NCI-H446 (cell line): Measurements from ENCODE around the gene YEATS2.
"Not testable (repeated sequence)": the region's sequence is repeated elsewhere in the genome, so short reads cannot be mapped to it uniquely, and the experiment has no call there.

Source experiments
- DNase-seq, 2 experiments: peaks; one replicate each; lab custom pipeline; 2025; lab: John Stamatoyannopoulos, UW

Gene YEATS2

DNA sequence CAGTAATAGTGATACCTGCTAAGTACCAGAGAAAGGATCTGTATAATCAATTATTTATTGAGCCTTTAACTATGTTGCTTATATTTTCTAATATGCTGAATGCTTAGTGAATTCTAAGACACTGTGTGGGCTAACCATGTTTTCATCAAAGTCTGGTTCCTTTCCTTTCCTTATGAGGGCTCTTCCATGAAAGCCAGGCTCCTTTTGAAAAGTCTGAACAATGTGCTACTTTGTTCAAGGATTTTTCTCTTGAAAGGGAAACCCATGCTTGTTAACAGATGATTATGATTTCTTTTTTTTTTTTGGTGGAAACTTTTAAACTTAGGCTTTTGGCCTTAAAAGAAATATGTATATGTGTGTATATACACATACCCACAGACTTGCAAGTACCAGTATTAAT lies 17.0 kb downstream of the YEATS2 start:
- no peak for DNase-seq

GRCh38 chr3:183718012-183718411 lies 20.4 kb downstream of the YEATS2 start:
- DNase-seq: no peak

DNA sequence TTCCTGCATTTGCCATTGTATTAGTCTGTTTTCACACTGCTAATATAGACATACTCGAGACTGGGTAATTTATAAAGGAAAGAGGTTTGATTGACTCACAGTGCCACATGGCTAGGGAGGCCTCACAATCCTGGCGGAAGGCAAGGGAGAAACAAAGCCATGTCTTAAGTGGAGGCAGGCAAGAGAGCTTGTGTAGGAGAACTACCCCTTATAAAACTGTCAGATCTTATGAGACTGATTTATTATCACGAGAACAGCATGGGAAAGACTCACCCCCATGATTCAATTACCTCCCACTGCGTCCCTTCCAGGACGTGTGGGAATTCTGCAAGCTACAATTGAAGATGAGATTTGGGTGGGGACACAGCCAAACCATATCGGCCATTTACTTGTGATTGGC lies 27.8 kb downstream of the YEATS2 start:
- no peak for DNase-seq

- no peak for DNase-seq
Measured at GRCh38 chr3:183728204-183728603, 30.6 kb downstream of the YEATS2 start.

DNA sequence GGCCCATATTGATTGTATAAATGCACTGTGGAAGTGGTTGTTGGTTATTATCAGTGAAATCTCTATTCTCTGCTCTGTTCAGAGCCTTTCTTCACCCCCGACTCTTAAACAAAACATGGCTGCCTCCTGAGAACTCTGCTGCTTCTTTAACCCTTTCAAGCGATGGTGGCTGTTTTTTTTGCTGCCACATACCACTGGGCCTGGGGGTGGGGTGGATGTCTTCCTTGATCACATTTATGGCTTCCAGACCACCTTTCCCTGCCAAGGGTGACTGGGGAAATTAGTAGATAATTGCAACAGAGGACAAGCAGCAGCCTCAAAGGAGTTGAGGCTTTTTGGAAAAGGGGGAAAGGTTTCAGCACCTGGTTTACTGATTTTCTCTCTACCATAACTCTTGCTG lies 32.8 kb downstream of the YEATS2 start:
- no peak for DNase-seq

DNA sequence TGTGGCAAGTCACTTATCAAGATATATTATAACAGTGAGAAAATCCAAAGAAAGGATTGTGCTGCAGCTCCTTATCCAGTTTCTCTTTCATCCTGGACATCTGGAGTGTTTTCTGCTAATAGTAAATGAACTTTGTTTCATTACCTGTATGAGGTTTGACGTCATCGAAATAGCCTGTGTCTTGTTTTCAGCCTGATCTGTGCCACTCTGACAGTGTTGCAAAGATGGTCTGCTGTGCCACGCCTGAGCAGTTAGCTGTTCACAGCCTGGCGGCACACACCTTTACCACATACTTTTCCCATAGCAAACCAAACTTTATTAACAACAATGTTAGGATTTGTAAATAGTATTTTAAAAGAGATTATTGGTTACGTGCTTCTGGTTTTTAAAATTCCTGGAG lies 34.0 kb downstream of the YEATS2 start:
- DNase-seq: no peak

DNA sequence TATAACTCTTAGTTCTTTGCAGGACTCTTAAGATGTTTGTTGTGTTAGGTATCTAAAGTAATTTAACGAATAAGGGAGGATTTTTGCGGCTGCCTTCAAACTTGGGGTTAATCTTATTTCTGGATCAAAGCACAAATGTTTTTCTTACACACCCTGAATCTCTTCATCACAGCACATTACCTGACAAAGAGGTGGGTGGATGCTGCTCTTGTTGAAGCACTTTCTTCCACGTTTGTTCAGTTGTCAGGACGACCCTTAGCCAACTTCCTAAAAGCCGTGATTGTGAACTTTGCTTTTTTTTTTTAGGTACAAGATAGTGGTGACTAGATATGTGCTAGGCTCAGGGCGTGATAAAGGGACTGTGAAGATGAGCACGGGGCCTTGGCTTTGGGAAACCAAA lies 36.0 kb downstream of the YEATS2 start:
- DNase-seq: no peak

DNA sequence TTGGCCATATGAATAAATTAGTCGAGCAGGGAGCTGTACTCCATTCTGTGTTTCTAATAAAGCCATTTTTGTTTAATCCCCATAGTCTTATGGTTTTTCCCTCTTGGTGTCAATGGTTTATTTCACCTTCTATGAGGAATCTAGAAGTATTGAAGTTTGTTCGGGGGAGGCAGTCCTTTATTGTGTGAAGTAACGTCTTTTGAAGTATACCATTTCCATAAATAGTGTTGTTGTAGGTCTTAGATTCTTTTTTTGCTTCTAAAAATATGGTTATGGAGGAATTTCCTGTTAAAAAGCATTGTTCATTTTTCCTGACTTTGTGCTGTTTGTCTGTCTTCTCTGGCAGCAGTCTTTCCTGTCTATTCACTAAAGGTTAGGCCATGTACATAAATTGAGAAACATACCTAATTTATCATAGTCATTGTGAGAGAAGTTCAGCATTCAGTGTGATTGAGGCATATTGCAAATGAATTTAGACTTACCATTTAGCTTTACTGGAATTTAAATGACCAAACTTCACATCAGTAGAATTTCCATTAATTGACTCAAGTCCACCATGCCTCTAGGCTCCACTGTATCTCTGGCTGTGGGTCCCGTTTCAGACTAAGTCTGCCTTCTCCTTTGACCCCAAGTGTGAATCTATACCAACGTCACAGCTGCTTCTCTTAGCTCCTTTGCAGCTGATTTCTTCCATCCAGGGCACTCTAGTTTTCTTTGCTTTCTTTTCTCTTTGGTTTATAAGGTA lies 37.3 kb downstream of the YEATS2 start:
- no peak for DNase-seq

DNA sequence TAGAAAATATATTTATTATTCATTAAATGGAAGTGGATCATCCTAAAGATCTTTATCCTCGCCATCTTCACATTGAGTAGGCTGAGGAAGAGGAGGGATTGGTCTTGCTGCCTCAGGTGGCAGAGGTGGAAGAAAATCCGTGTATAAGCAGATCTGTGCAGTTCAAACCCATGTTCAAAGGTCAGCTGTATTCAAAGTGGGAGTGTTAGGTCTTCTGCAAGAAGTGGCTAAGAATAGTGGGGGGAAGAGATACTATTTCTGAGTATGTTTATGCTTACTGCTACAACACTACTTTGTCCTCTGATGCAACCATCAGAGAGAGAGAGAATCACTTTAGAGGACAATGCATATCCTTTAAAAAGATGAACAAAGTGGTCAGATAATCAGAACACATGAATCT lies 39.5 kb downstream of the YEATS2 start:
- DNase-seq: no peak

GRCh38 chr3:183740154-183740553 lies 42.6 kb downstream of the YEATS2 start:
- not testable (repeated sequence) for DNase-seq

DNA sequence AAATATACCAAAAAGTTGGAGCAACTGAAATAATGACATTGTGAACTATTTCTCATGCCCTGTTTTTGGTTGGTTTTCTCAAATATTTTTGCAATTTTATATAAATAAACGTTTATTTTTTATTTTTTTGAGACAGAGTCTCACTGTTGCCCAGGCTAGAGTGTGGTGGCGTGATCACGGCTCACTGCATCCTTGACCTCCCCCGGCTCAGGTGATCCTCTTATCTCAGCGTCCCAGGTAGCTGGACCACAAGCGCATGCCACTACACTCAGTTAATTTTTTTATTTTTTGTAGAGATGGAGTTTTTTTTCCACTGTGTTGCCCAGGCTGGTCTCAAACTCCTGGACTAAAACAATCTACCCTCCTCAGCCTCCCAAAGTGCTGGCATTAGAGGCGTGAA lies 45.6 kb downstream of the YEATS2 start:
- DNase-seq: no peak

DNA sequence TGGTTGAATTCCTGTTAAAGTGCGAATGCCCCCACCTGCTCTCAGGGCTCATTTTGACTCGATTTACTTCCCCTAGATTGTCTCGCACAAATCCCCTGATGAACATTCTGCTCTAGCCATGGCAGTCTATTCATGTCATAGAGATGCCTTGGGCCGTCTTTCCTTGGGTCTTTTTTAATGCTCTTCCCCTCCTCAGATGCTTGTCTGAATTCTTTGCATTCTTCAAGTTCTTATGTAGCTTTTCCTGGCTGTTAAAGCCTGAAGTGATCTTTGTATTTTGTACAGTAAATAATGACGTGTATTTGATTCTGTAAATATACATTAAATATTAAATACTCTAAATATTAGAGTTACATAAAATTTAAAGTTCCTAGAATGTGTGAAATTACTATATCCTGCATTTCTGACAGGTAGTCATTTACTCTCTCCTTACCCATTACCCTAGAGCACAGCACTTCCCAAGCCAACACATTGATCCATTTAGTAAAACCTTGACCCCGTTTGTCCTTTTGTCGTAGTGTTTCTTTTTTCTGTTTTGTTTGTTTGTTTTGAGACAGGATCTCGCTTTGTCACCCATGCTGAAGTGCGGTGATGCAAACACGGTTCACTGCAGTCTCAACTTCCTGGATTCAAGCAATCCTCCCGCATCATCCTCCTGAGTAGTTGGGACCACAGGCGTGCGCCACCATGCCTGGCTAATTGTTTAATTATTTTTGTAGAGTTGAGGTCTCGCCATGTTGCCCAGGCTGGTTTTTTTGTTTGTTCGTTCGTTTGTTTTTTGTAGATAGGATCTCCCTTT lies 47.9 kb downstream of the YEATS2 start:
- DNase-seq: no peak

- DNase-seq: no peak
Measured at GRCh38 chr3:183754052-183754451, 56.5 kb downstream of the YEATS2 start.

DNA sequence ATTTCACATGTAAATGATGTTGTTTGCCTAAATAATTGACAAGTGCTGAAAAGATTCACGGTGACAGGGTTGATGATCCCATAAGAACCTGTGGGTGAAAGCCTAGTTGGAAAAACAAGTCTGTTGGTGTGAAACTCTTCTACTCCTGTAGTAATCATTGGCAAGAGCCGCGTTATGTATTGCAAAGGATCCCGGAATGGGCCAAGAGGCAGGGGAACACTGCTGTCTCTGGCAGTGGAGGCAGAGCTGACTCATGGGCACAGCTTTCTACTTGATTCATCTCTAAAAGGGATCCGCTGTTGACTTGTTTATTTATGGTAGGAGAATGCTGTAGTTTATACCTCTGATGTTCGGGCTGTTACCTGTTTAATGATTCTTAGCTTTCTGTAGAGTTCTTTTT lies 64.7 kb downstream of the YEATS2 start:
- DNase-seq: no peak

DNA sequence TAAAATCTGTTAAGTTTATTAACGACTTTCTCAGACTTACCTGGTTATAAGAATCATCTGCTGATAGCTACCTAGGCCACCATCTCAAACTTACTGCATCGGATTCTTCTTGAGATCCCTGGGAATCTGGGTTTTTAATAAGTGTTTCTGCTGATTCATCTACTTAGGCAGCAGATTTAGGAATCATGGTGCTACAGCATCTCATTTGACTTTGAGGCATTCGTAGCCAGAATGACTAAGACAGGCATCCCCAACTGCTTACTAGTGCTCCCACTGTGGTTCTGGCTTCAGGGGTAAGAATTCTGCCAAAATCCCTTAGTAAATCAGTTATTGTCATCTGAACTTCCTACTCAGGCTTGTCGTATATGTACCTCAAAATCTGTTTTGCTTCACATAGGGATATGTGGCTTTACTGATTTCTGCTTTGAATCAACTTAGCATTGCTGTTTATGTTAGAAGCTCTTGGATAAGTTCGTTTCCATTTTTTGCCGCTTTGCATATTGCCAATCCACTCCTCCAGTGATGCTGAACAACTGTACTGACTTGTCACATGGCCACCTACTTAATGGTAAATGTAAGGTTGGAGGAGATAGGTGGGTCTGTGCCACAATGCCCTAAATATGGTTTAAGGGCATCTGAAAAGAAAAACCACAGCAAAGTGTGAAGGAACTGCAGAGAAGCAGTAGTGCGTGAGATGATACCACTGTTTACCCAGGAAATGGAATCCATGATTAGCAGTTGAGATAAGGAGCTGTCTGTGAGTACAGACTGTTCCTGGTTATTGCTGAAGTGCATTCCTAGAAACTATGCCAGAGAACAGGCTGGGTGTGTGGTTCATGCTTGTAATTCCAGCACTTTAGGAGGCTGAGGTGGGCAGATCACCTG lies 67.5 kb downstream of the YEATS2 start:
- no peak for DNase-seq

GRCh38 chr3:183766107-183766506 lies 68.5 kb downstream of the YEATS2 start:
- DNase-seq: no peak

DNA sequence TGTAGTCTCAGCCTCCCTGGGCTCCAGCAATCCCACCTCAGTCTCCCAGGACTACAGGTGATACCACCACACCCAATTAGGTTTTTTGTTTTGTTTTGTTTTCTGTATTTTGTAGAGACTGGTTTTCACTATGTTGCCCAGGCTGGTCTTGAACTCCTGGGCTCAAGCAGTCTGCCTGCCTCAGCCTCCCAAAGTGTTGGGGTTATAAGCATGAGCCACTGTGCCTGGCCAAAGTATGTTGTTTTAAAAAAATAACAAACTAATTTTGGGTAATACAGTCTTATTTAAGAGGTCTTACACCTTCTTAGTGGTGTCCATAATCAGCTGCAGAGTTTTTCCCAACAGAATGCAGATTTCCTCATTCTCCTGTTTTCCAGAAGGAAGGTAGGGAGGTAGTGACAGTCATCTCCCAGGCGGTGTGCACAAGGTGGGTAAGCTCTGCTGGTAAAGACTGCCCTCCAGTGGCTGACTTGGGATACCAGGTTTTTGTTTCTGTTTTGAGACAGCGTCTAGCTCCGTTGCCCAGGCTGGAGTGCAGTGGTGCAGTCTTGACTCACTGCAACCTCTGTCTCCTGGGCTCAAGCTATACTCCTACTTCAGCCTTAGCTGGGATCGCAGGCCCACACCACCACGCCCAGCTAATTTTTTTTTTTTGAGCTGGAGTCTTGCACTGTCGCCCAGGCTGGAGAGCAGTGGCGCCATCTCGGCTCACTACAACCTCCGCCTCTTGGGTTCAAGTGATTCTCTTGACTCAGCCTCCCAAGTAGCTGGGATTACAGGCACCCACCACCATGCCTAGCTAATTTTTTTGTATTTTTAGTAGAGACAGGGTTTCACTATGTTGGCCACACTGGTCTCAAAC lies 69.4 kb downstream of the YEATS2 start:
- DNase-seq: peak; percentile 55 to 61

DNA sequence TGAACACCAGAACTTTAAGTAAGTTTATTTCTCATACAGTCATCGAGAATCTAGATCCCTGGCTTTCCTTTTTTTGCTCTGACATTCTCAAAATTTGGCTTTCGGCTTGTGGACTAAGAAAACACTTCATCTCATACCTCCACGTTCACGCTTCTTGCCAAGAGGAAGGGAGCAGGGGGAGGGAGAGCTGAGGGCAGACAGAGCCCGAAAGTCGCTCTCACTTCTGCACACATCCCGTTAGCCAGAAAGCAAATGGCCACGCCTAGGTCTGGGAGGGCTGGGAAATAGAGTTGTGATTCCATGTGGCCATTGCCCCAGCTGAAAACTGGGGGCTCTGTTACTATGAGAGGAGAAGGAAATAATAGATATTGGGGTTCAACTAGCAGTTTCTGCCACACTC lies 70.5 kb downstream of the YEATS2 start:
- DNase-seq: no peak

DNA sequence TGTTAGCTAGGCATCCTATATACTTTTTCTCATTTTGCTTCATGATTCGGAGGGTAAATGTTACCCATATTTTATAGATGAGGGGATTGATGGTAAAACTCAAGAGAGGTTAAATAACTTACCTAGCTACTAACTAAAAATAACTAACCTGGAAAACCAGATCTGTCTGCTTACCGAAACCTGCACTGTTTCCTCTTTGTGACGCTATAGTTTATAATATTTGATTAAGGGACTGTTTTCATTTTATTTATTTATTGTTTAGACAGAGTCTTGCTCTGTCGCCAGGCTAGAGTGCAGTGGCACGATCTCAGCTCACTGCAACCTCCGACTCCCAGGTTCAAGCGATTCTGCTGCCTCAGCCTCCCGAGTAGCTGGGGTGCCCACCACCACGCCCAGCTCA lies 71.9 kb downstream of the YEATS2 start:
- DNase-seq: no peak

GRCh38 chr3:183774631-183775030 lies 77.0 kb downstream of the YEATS2 start:
- DNase-seq: no peak

GRCh38 chr3:183775781-183776180 lies 78.2 kb downstream of the YEATS2 start:
- no peak for DNase-seq

DNA sequence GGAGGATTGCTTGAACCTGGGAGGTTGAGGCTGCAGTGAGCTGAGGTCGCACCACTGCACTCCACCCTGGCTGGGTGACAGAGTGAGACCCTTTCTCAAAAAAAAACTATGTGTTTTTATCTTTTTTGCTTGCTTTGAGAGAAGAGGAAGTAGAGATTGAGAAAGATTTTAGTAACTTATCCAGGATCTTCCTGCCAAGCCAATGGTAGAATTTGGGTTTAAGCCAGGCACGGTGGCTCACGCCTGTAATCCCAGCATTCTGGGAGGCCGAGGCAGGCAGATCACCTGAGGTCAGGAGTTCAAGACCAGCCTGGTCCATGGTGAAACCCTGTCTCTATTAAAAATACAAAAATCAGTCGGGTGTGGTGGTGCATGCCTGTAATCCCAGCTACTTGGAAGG lies 78.9 kb downstream of the YEATS2 start:
- not testable (repeated sequence) for DNase-seq
